HepG2 (cell line): Measurements from ENCODE around the gene LRRC3C. TPM values are rescaled to one million over a fixed set of nuclear protein-coding genes. Genes with fewer than 3 reads are reported as not detected.
A peak's percentile ranks its signal among the peaks of the same experiment; 100 is the strongest.

Source experiments
- CREBL2 ChIP-seq: sonication (generic); formaldehyde crosslinking; IDR thresholded peaks from 2 replicates; pipeline ENCODE4 v1.8.1; 2023; ENCODE audit warnings: missing genetic modification reagents, mild to moderate bottlenecking, borderline replicate concordance
- DPF2 ChIP-seq: sonication (generic); formaldehyde crosslinking; IDR thresholded peaks from 2 replicates; pipeline ENCODE4 v1.4.0; 2020; ENCODE audit warnings: mild to moderate bottlenecking, low read depth, missing genetic modification reagents, borderline replicate concordance
- FOXA3 ChIP-seq: IDR thresholded peaks from 2 replicates; pipeline ENCODE4 v1.6.1; 2016; ENCODE audit warnings: missing genetic modification reagents, missing compliant biosample characterization
- KAT7 ChIP-seq: IDR thresholded peaks from 2 replicates; pipeline ENCODE4 v1.6.1; 2018; ENCODE audit warnings: borderline replicate concordance, missing compliant biosample characterization
- MBNL3 ChIP-seq: fragments of 250-450 bp; sonication (Bioruptor Pico); conservative IDR thresholded peaks from 2 replicates; pipeline ENCODE4 v1.8.0; 2022; ENCODE audit warnings: mild to moderate bottlenecking, inconsistent platforms
- MTA3 ChIP-seq: sonication (generic); formaldehyde crosslinking; IDR thresholded peaks from 2 replicates; pipeline ENCODE4 v1.4.0; 2020; ENCODE audit warnings: missing genetic modification reagents
- RFXANK ChIP-seq: IDR thresholded peaks from 2 replicates; pipeline ENCODE4 v1.6.1; 2016
- SRSF9 ChIP-seq: fragments of 200-400 bp; formaldehyde crosslinking; IDR thresholded peaks from 2 replicates; pipeline ENCODE4 v1.6.1; 2018; ENCODE audit warnings: borderline replicate concordance, mild to moderate bottlenecking, low read depth, low read length; ENCODE audit not compliant: insufficient read depth, poor library complexity, severe bottlenecking
- TCF7 ChIP-seq: sonication (generic); IDR thresholded peaks from 2 replicates; pipeline ENCODE4 v1.6.1; 2016; ENCODE audit warnings: antibody characterized with exemption, low read depth
- ZBTB3 ChIP-seq: sonication (generic); formaldehyde crosslinking; IDR thresholded peaks from 2 replicates; pipeline ENCODE4 v1.4.0; 2020; ENCODE audit warnings: low read depth, mild to moderate bottlenecking, moderate library complexity, missing genetic modification reagents, borderline replicate concordance
- ZBTB7B ChIP-seq: sonication (generic); formaldehyde crosslinking; IDR thresholded peaks from 2 replicates; pipeline ENCODE4 v1.4.0; 2020; ENCODE audit warnings: missing genetic modification reagents
- ZMAT3 ChIP-seq: sonication (generic); formaldehyde crosslinking; conservative IDR thresholded peaks from 2 replicates; pipeline ENCODE4 v1.7.0; 2021; ENCODE audit warnings: missing genetic modification reagents
- ZNF143 ChIP-seq: sonication (generic); formaldehyde crosslinking; IDR thresholded peaks from 2 replicates; pipeline ENCODE4 v1.4.0; 2020; ENCODE audit warnings: missing genetic modification reagents
- ZNF33B ChIP-seq: sonication (generic); formaldehyde crosslinking; IDR thresholded peaks from 2 replicates; pipeline ENCODE4 v1.5.1; 2020; ENCODE audit warnings: mild to moderate bottlenecking, missing genetic modification reagents
- ZNF441 ChIP-seq: sonication (generic); formaldehyde crosslinking; IDR thresholded peaks from 2 replicates; pipeline ENCODE4 v1.7.0; 2021; ENCODE audit warnings: missing genetic modification reagents, borderline replicate concordance
- ZNF572 ChIP-seq: sonication (generic); formaldehyde crosslinking; IDR thresholded peaks from 2 replicates; pipeline ENCODE4 v1.5.1; 2020; ENCODE audit warnings: mild to moderate bottlenecking, missing genetic modification reagents
- ZNF660 ChIP-seq: sonication (generic); formaldehyde crosslinking; IDR thresholded peaks from 2 replicates; pipeline ENCODE4 v1.5.1; 2020; ENCODE audit warnings: mild to moderate bottlenecking, low read depth, missing genetic modification reagents, borderline replicate concordance
- ZNF678 ChIP-seq: sonication (generic); formaldehyde crosslinking; IDR thresholded peaks from 2 replicates; pipeline ENCODE4 v1.4.0; 2020; ENCODE audit warnings: mild to moderate bottlenecking, missing genetic modification reagents
- ZNF839 ChIP-seq: sonication (generic); formaldehyde crosslinking; IDR thresholded peaks from 2 replicates; pipeline ENCODE4 v1.4.0; 2020; ENCODE audit warnings: missing genetic modification reagents, mild to moderate bottlenecking, borderline replicate concordance
- ZSCAN20 ChIP-seq: sonication (generic); formaldehyde crosslinking; IDR thresholded peaks from 2 replicates; pipeline ENCODE4 v1.4.0; 2020; ENCODE audit warnings: missing genetic modification reagents, mild to moderate bottlenecking, borderline replicate concordance
- polyA plus RNA-seq, 8 experiments: library from polyadenylated mRNA; depleted of rRNA in 3 of 8; stranded (reverse) in 7 of 8; unstranded in 1 of 8; fragments of >200 nt; fragmentation: Illumina TruSeq in 4 of 8; extraction: Trizol in 4 of 8; gene quantifications; 2 replicates each; pipeline versions ENCODE4 v1.2.1 to v1.2.3, GENCODE V29; 2011 to 2016; ENCODE audit warnings: low read depth in 4 of 8, missing spikeins in 1 of 8, mixed read lengths in 1 of 8; ENCODE audit not compliant: insufficient read depth in 1 of 8
- total RNA-seq, 5 experiments: library from RNA; depleted of rRNA; stranded (reverse); fragments of >200 nt; fragmentation: Illumina TruSeq; extraction: Trizol; gene quantifications; 2 replicates each; pipeline ENCODE4 v1.2.3, GENCODE V29; 2016; ENCODE audit warnings: low read depth in 1 of 5
- TF ChIP-seq, protein P1 (sequence below): IDR thresholded peaks from 2 replicates; pipeline ENCODE4 v1.6.1; 2012; ENCODE audit warnings: low read length, improper control_type of control experiment
- TF ChIP-seq, protein P2 (sequence below): sonication (generic); formaldehyde crosslinking; IDR thresholded peaks from 2 replicates; pipeline ENCODE4 v1.5.0; 2020; ENCODE audit warnings: missing genetic modification reagents
- TF ChIP-seq, protein P3 (sequence below): sonication (generic); formaldehyde crosslinking; IDR thresholded peaks from 2 replicates; pipeline ENCODE4 v1.9.0; 2021; ENCODE audit warnings: missing genetic modification reagents, borderline replicate concordance

LRRC3C gene
- total and polyA plus RNA-seq, 2 of the 13 experiments (the other 11 are each of a cell fraction or from before 2014, with no cell fraction given) = 0.17 TPM; not detected in 1

GRCh38 chr17:39980351-39981206 lies 53.0 kb downstream of the LRRC3C start, which contains the start of gene PSMD3 (continued):
- TF ChIP-seq ZNF678 (CRISPR knock-in tag) = peak; percentile 95
- TF ChIP-seq FOXA3 (CRISPR knock-in tag) = peak; percentile 93
- peak; percentile 96 for TF ChIP-seq ZBTB7B (CRISPR knock-in tag)
- TF ChIP-seq, protein P1, sequence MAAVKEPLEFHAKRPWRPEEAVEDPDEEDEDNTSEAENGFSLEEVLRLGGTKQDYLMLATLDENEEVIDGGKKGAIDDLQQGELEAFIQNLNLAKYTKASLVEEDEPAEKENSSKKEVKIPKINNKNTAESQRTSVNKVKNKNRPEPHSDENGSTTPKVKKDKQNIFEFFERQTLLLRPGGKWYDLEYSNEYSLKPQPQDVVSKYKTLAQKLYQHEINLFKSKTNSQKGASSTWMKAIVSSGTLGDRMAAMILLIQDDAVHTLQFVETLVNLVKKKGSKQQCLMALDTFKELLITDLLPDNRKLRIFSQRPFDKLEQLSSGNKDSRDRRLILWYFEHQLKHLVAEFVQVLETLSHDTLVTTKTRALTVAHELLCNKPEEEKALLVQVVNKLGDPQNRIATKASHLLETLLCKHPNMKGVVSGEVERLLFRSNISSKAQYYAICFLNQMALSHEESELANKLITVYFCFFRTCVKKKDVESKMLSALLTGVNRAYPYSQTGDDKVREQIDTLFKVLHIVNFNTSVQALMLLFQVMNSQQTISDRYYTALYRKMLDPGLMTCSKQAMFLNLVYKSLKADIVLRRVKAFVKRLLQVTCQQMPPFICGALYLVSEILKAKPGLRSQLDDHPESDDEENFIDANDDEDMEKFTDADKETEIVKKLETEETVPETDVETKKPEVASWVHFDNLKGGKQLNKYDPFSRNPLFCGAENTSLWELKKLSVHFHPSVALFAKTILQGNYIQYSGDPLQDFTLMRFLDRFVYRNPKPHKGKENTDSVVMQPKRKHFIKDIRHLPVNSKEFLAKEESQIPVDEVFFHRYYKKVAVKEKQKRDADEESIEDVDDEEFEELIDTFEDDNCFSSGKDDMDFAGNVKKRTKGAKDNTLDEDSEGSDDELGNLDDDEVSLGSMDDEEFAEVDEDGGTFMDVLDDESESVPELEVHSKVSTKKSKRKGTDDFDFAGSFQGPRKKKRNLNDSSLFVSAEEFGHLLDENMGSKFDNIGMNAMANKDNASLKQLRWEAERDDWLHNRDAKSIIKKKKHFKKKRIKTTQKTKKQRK = no peak
- TF ChIP-seq TCF7 = peak; percentile 39; the same call in 1 of the 2 replicates
- TF ChIP-seq, protein P2, sequence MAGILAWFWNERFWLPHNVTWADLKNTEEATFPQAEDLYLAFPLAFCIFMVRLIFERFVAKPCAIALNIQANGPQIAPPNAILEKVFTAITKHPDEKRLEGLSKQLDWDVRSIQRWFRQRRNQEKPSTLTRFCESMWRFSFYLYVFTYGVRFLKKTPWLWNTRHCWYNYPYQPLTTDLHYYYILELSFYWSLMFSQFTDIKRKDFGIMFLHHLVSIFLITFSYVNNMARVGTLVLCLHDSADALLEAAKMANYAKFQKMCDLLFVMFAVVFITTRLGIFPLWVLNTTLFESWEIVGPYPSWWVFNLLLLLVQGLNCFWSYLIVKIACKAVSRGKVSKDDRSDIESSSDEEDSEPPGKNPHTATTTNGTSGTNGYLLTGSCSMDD (CRISPR knock-in tag) = peak; percentile 69; the same call in 1 of the 2 replicates
- peak; percentile 100 for TF ChIP-seq RFXANK (CRISPR knock-in tag)
- TF ChIP-seq MTA3 = peak; percentile 83; the same call in 1 of the 2 replicates
- no peak for TF ChIP-seq MBNL3 (CRISPR knock-in tag)
- TF ChIP-seq ZNF572 (CRISPR knock-in tag) = peak; percentile 93
- peak; percentile 97 for TF ChIP-seq ZNF33B
- no peak for TF ChIP-seq DPF2 (CRISPR knock-in tag)
- TF ChIP-seq, protein P3, sequence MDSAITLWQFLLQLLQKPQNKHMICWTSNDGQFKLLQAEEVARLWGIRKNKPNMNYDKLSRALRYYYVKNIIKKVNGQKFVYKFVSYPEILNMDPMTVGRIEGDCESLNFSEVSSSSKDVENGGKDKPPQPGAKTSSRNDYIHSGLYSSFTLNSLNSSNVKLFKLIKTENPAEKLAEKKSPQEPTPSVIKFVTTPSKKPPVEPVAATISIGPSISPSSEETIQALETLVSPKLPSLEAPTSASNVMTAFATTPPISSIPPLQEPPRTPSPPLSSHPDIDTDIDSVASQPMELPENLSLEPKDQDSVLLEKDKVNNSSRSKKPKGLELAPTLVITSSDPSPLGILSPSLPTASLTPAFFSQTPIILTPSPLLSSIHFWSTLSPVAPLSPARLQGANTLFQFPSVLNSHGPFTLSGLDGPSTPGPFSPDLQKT = no peak; the same call in 1 of the 2 replicates
- no peak for TF ChIP-seq SRSF9
- peak; percentile 87 for TF ChIP-seq ZSCAN20
- TF ChIP-seq ZNF839 (CRISPR knock-in tag) = peak; percentile 98; the same call in 1 of the 2 replicates
- TF ChIP-seq ZMAT3 (CRISPR knock-in tag) = peak; percentile 99
- TF ChIP-seq ZBTB3 (CRISPR knock-in tag) = peak; percentile 49; the same call in 1 of the 2 replicates
- peak; percentile 88; the same call in 1 of the 2 replicates for TF ChIP-seq CREBL2 (CRISPR knock-in tag)
- TF ChIP-seq KAT7 (CRISPR knock-in tag) = peak; percentile 99
- TF ChIP-seq ZNF660 (CRISPR knock-in tag) = no peak
- peak; percentile 77 for TF ChIP-seq ZNF441 (CRISPR knock-in tag)
- peak; percentile 99 for TF ChIP-seq ZNF143 (CRISPR knock-in tag)
